Measurements from ENCODE around the gene SCAPER.

SCAPER gene

GRCh38 chr15:76495487-76495886 is 409.7 kb downstream of the SCAPER start:
- Histone ChIP-seq H3K4me1 (ENCODE audit: control insufficient read depth, insufficient read depth, low read length) (peaks cover 8% of the 10 kb centered on the region), H3K36me3 (ENCODE audit: control insufficient read depth, insufficient read depth, low read length) (no peaks in the 10 kb centered on the region), H3K9me3 (ENCODE audit: control insufficient read depth, insufficient read depth, low read length) (no peaks in the 10 kb centered on the region), H3K27ac (ENCODE audit: low read depth, low read length) (no peak overlapping the region), H3K4me3 (ENCODE audit: low read depth, low read length) (no peak overlapping the region), H3K9ac (ENCODE audit: low read depth, low read length) (no peak overlapping the region), H3K27me3 (ENCODE audit: control insufficient read depth, insufficient read depth, low read length) (no peaks in the 10 kb centered on the region)

GRCh38 chr15:76492538-76492937 is 412.6 kb downstream of the SCAPER start:
- Histone ChIP-seq H3K9ac (ENCODE audit: low read depth, low read length) (no peak overlapping the region), H3K36me3 (ENCODE audit: control insufficient read depth, insufficient read depth, low read length) (no peaks in the 10 kb centered on the region), H3K4me3 (ENCODE audit: low read depth, low read length) (no peak overlapping the region), H3K27me3 (ENCODE audit: control insufficient read depth, insufficient read depth, low read length) (no peaks in the 10 kb centered on the region), H3K9me3 (ENCODE audit: control insufficient read depth, insufficient read depth, low read length) (no peaks in the 10 kb centered on the region), H3K27ac (ENCODE audit: low read depth, low read length) (no peak overlapping the region), H3K4me1 (ENCODE audit: control insufficient read depth, insufficient read depth, low read length) (peaks cover 8% of the 10 kb centered on the region)

GRCh38 chr15:76483752-76484151 is 421.4 kb downstream of the SCAPER start:
- Histone ChIP-seq H3K36me3 (ENCODE audit: control insufficient read depth, insufficient read depth, low read length) (no peaks in the 10 kb centered on the region), H3K4me1 (ENCODE audit: control insufficient read depth, insufficient read depth, low read length) (no peaks in the 10 kb centered on the region; the same call in 1 of the 2 replicates), H3K27me3 (ENCODE audit: control insufficient read depth, insufficient read depth, low read length) (no peaks in the 10 kb centered on the region), H3K4me3 (ENCODE audit: low read depth, low read length) (no peak overlapping the region), H3K9me3 (ENCODE audit: control insufficient read depth, insufficient read depth, low read length) (no peaks in the 10 kb centered on the region), H3K9ac (ENCODE audit: low read depth, low read length) (no peak overlapping the region), H3K27ac (ENCODE audit: low read depth, low read length) (no peak overlapping the region)

GRCh38 chr15:76483018-76483417 is 422.1 kb downstream of the SCAPER start:
- no peak overlapping the region for H3K27ac ChIP-seq (ENCODE audit: low read depth, low read length)
- no peaks in the 10 kb centered on the region for H3K27me3 ChIP-seq (ENCODE audit: control insufficient read depth, insufficient read depth, low read length)
- no peaks in the 10 kb centered on the region; the same call in 1 of the 2 replicates for H3K4me1 ChIP-seq (ENCODE audit: control insufficient read depth, insufficient read depth, low read length)
- no peak overlapping the region for H3K4me3 ChIP-seq (ENCODE audit: low read depth, low read length)
- H3K36me3 ChIP-seq (ENCODE audit: control insufficient read depth, insufficient read depth, low read length): no peaks in the 10 kb centered on the region
- H3K9me3 ChIP-seq (ENCODE audit: control insufficient read depth, insufficient read depth, low read length): no peaks in the 10 kb centered on the region
- no peak overlapping the region for H3K9ac ChIP-seq (ENCODE audit: low read depth, low read length)

GRCh38 chr15:76480267-76480666 is 424.9 kb downstream of the SCAPER start:
- Histone ChIP-seq H3K9ac (ENCODE audit: low read depth, low read length) (no peak overlapping the region), H3K27me3 (ENCODE audit: control insufficient read depth, insufficient read depth, low read length) (no peaks in the 10 kb centered on the region), H3K36me3 (ENCODE audit: control insufficient read depth, insufficient read depth, low read length) (no peaks in the 10 kb centered on the region), H3K27ac (ENCODE audit: low read depth, low read length) (no peak overlapping the region), H3K4me3 (ENCODE audit: low read depth, low read length) (no peak overlapping the region), H3K9me3 (ENCODE audit: control insufficient read depth, insufficient read depth, low read length) (no peaks in the 10 kb centered on the region), H3K4me1 (ENCODE audit: control insufficient read depth, insufficient read depth, low read length) (no peaks in the 10 kb centered on the region; the same call in 1 of the 2 replicates)

- Histone ChIP-seq H3K4me3 (ENCODE audit: low read depth, low read length) (no peak overlapping the region), H3K27ac (ENCODE audit: low read depth, low read length) (no peak overlapping the region), H3K4me1 (ENCODE audit: control insufficient read depth, insufficient read depth, low read length) (peaks cover 4% of the 10 kb centered on the region; the same call in 1 of the 2 replicates), H3K36me3 (ENCODE audit: control insufficient read depth, insufficient read depth, low read length) (no peaks in the 10 kb centered on the region), H3K27me3 (ENCODE audit: control insufficient read depth, insufficient read depth, low read length) (no peaks in the 10 kb centered on the region), H3K9me3 (ENCODE audit: control insufficient read depth, insufficient read depth, low read length) (no peaks in the 10 kb centered on the region), H3K9ac (ENCODE audit: low read depth, low read length) (no peak overlapping the region)
Observed at GRCh38 chr15:76470691-76471090, 434.4 kb downstream of the SCAPER start.

GRCh38 chr15:76468722-76469121 is 436.4 kb downstream of the SCAPER start:
- H3K4me3 ChIP-seq (ENCODE audit: low read depth, low read length): no peak overlapping the region
- no peak overlapping the region for H3K9ac ChIP-seq (ENCODE audit: low read depth, low read length)
- peaks cover 4% of the 10 kb centered on the region; the same call in 1 of the 2 replicates for H3K4me1 ChIP-seq (ENCODE audit: control insufficient read depth, insufficient read depth, low read length)
- H3K9me3 ChIP-seq (ENCODE audit: control insufficient read depth, insufficient read depth, low read length): no peaks in the 10 kb centered on the region
- no peaks in the 10 kb centered on the region for H3K36me3 ChIP-seq (ENCODE audit: control insufficient read depth, insufficient read depth, low read length)
- no peak overlapping the region for H3K27ac ChIP-seq (ENCODE audit: low read depth, low read length)
- no peaks in the 10 kb centered on the region for H3K27me3 ChIP-seq (ENCODE audit: control insufficient read depth, insufficient read depth, low read length)

- Histone ChIP-seq H3K27ac (ENCODE audit: low read depth, low read length) (no peak overlapping the region), H3K4me3 (ENCODE audit: low read depth, low read length) (no peak overlapping the region), H3K36me3 (ENCODE audit: control insufficient read depth, insufficient read depth, low read length) (no peaks in the 10 kb centered on the region), H3K9ac (ENCODE audit: low read depth, low read length) (no peak overlapping the region), H3K9me3 (ENCODE audit: control insufficient read depth, insufficient read depth, low read length) (no peaks in the 10 kb centered on the region), H3K27me3 (ENCODE audit: control insufficient read depth, insufficient read depth, low read length) (no peaks in the 10 kb centered on the region), H3K4me1 (ENCODE audit: control insufficient read depth, insufficient read depth, low read length) (peaks cover 4% of the 10 kb centered on the region; the same call in 1 of the 2 replicates)
Observed at GRCh38 chr15:76467136-76467535, 438.0 kb downstream of the SCAPER start.

GRCh38 chr15:76465728-76466127 is 439.4 kb downstream of the SCAPER start:
- no peaks in the 10 kb centered on the region for H3K27me3 ChIP-seq (ENCODE audit: control insufficient read depth, insufficient read depth, low read length)
- H3K4me3 ChIP-seq (ENCODE audit: low read depth, low read length): no peak overlapping the region
- no peaks in the 10 kb centered on the region for H3K36me3 ChIP-seq (ENCODE audit: control insufficient read depth, insufficient read depth, low read length)
- H3K4me1 ChIP-seq (ENCODE audit: control insufficient read depth, insufficient read depth, low read length): peaks cover 4% of the 10 kb centered on the region; the same call in 1 of the 2 replicates
- H3K9me3 ChIP-seq (ENCODE audit: control insufficient read depth, insufficient read depth, low read length): no peaks in the 10 kb centered on the region
- H3K9ac ChIP-seq (ENCODE audit: low read depth, low read length): no peak overlapping the region
- H3K27ac ChIP-seq (ENCODE audit: low read depth, low read length): no peak overlapping the region

GRCh38 chr15:76464247-76464646 is 440.9 kb downstream of the SCAPER start:
- Histone ChIP-seq H3K36me3 (ENCODE audit: control insufficient read depth, insufficient read depth, low read length) (no peaks in the 10 kb centered on the region), H3K9ac (ENCODE audit: low read depth, low read length) (no peak overlapping the region), H3K4me1 (ENCODE audit: control insufficient read depth, insufficient read depth, low read length) (peaks cover 4% of the 10 kb centered on the region; the same call in 1 of the 2 replicates), H3K4me3 (ENCODE audit: low read depth, low read length) (no peak overlapping the region), H3K9me3 (ENCODE audit: control insufficient read depth, insufficient read depth, low read length) (no peaks in the 10 kb centered on the region), H3K27ac (ENCODE audit: low read depth, low read length) (no peak overlapping the region), H3K27me3 (ENCODE audit: control insufficient read depth, insufficient read depth, low read length) (no peaks in the 10 kb centered on the region)

- Histone ChIP-seq H3K27ac (ENCODE audit: low read depth, low read length) (no peak overlapping the region), H3K9me3 (ENCODE audit: control insufficient read depth, insufficient read depth, low read length) (no peaks in the 10 kb centered on the region), H3K4me1 (ENCODE audit: control insufficient read depth, insufficient read depth, low read length) (no peaks in the 10 kb centered on the region), H3K9ac (ENCODE audit: low read depth, low read length) (no peak overlapping the region), H3K36me3 (ENCODE audit: control insufficient read depth, insufficient read depth, low read length) (no peaks in the 10 kb centered on the region), H3K27me3 (ENCODE audit: control insufficient read depth, insufficient read depth, low read length) (no peaks in the 10 kb centered on the region), H3K4me3 (ENCODE audit: low read depth, low read length) (no peak overlapping the region)
Observed at GRCh38 chr15:76460871-76461270, 444.3 kb downstream of the SCAPER start.

GRCh38 chr15:76460347-76460746 is 444.8 kb downstream of the SCAPER start:
- Histone ChIP-seq H3K4me1 (ENCODE audit: control insufficient read depth, insufficient read depth, low read length) (no peaks in the 10 kb centered on the region), H3K36me3 (ENCODE audit: control insufficient read depth, insufficient read depth, low read length) (no peaks in the 10 kb centered on the region), H3K4me3 (ENCODE audit: low read depth, low read length) (no peak overlapping the region), H3K27me3 (ENCODE audit: control insufficient read depth, insufficient read depth, low read length) (no peaks in the 10 kb centered on the region), H3K27ac (ENCODE audit: low read depth, low read length) (no peak overlapping the region), H3K9me3 (ENCODE audit: control insufficient read depth, insufficient read depth, low read length) (no peaks in the 10 kb centered on the region), H3K9ac (ENCODE audit: low read depth, low read length) (no peak overlapping the region)

Measured in HUES48 (cell line).